H1 (cell line): ENCODE measurements around the gene HOXC11. TPM values are rescaled to one million over a fixed set of nuclear protein-coding genes. Genes with fewer than 3 reads are reported as not detected.
A peak's percentile ranks its signal among the peaks of the same experiment; 100 is the strongest.

Experiments used
- CTCF ChIA-PET: fragments of 300-600 bp; sonication (Branson Sonifier 250); formaldehyde crosslinking; loops from one replicate; lab custom pipeline; 2021; ENCODE audit not compliant: partially characterized antibody; lab: Charles Lee
- POLR2A ChIA-PET: fragments of 300-600 bp; sonication (Branson Sonifier 250); formaldehyde crosslinking; loops from one replicate; lab custom pipeline; 2021; ENCODE audit warnings: inconsistent platforms; ENCODE audit not compliant: partially characterized antibody; lab: Charles Lee
- DNase-seq, 2 experiments: peaks; one replicate each; pipeline versions ENCODE4 v3.0.0 to v3.0.0-alpha.2; 2010 to 2022; ENCODE audit warnings: low spot score in 2 of 2, low read depth in 1 of 2, mixed read lengths in 1 of 2
- FAIRE-seq: peaks from 2 replicates; lab custom pipeline; 2011; peaks lifted over from hg19 to GRCh38; lab: Jason Lieb, UNC
- H2AFZ ChIP-seq: 2 replicates; pipeline ENCODE4 v1.8.1; 2012; ENCODE audit warnings: low read length, inconsistent platforms
- H2AK5ac ChIP-seq: 2 replicates; pipeline ENCODE4 v1.6.1; 2013; ENCODE audit warnings: low read depth, low read length
- H2BK120ac ChIP-seq: replicated peaks from 2 replicates; pipeline ENCODE3; 2013; ENCODE audit warnings: low read depth, low read length, inconsistent platforms
- H2BK12ac ChIP-seq: 2 replicates; pipeline ENCODE4 v1.6.1; 2013; ENCODE audit warnings: low read depth, low read length
- H2BK15ac ChIP-seq: 2 replicates; pipeline ENCODE4 v1.6.1; 2013; ENCODE audit warnings: low read length
- H2BK20ac ChIP-seq: 2 replicates; pipeline ENCODE4 v1.6.1; 2013; ENCODE audit warnings: low read length
- H2BK5ac ChIP-seq: 2 replicates; pipeline ENCODE4 v1.6.1; 2013; ENCODE audit warnings: low read depth, low read length
- H3K14ac ChIP-seq: 2 replicates; pipeline ENCODE4 v1.6.1; 2013; ENCODE audit warnings: inconsistent platforms; ENCODE audit not compliant: insufficient read length
- H3K18ac ChIP-seq: 2 replicates; pipeline ENCODE4 v1.6.1; 2013; ENCODE audit warnings: low read length; ENCODE audit errors: extremely low read depth
- H3K23ac ChIP-seq: 2 replicates; pipeline ENCODE4 v1.6.1; 2013; ENCODE audit warnings: inconsistent platforms; ENCODE audit not compliant: insufficient read length
- H3K23me2 ChIP-seq: 2 replicates; pipeline ENCODE4 v1.6.1; 2013; ENCODE audit warnings: low read depth, low read length
- H3K27ac ChIP-seq: 2 replicates; pipeline ENCODE4 v1.6.1; 2011; ENCODE audit warnings: low read depth, low read length, inconsistent platforms
- H3K27me3 ChIP-seq, 4 experiments: replicated peaks in 1 of 4; 1 replicate in 1 of 4; 2 replicates in 3 of 4; pipeline versions ENCODE4 v1.6.1 to v1.8.1; 2011 to 2013; ENCODE audit warnings: low read length in 3 of 4, mild to moderate bottlenecking in 3 of 4, inconsistent platforms in 2 of 4, mixed read lengths in 2 of 4, moderate library complexity in 1 of 4; ENCODE audit not compliant: control insufficient read depth in 3 of 4, insufficient read depth in 3 of 4; ENCODE audit errors: extremely low read depth in 1 of 4
- H3K36me3 ChIP-seq, 4 experiments: 2 replicates each; pipeline versions ENCODE4 v1.6.1 to v1.8.1; 2011 to 2013; ENCODE audit warnings: mild to moderate bottlenecking in 4 of 4, low read length in 3 of 4, moderate library complexity in 2 of 4, control low read depth in 1 of 4, inconsistent platforms in 1 of 4; ENCODE audit not compliant: insufficient read depth in 4 of 4, control insufficient read depth in 2 of 4
- H3K4ac ChIP-seq: replicated peaks from 2 replicates; pipeline ENCODE3; 2013; ENCODE audit warnings: low read length, low read depth, mixed read lengths, inconsistent platforms; ENCODE audit not compliant: insufficient read length
- H3K4me1 ChIP-seq, 4 experiments: replicated peaks in 1 of 4; 1 replicate in 1 of 4; 2 replicates in 3 of 4; pipeline versions ENCODE4 v1.6.1 to v1.8.1; 2011 to 2013; ENCODE audit warnings: low read length in 3 of 4, inconsistent platforms in 2 of 4, mixed read lengths in 1 of 4; ENCODE audit not compliant: insufficient read depth in 4 of 4, control insufficient read depth in 3 of 4
- H3K4me2 ChIP-seq, 2 experiments: 2 replicates each; pipeline versions ENCODE4 v1.6.1 to v1.8.1; 2011 to 2013; ENCODE audit warnings: low read depth in 2 of 2, low read length in 2 of 2, control low read depth in 1 of 2, inconsistent platforms in 1 of 2, mild to moderate bottlenecking in 1 of 2; ENCODE audit not compliant: insufficient read depth in 1 of 2
- H3K4me3 ChIP-seq, 4 experiments: fragments of 200-600, 300-600 bp in 1 of 4; sonication (generic), shearing (Covaris generic), sonication (Bioruptor Twin) in 1 of 4; 2 replicates each; pipeline versions ENCODE4 v1.5.1 to v1.8.1; 2011 to 2016; ENCODE audit warnings: low read length in 4 of 4, low read depth in 3 of 4, control low read depth in 2 of 4, inconsistent platforms in 2 of 4, mild to moderate bottlenecking in 2 of 4, mixed read lengths in 1 of 4, moderate library complexity in 1 of 4; ENCODE audit not compliant: insufficient read depth in 2 of 4; ENCODE audit errors: extremely low read depth in 1 of 4
- H3K56ac ChIP-seq: replicated peaks from 2 replicates; pipeline ENCODE3; 2013; ENCODE audit warnings: low read depth, mild to moderate bottlenecking, mixed read lengths, low read length, inconsistent platforms; ENCODE audit not compliant: insufficient read length
- H3K79me1 ChIP-seq: 2 replicates; pipeline ENCODE4 v1.6.1; 2013; ENCODE audit warnings: low read depth, low read length, control low read depth
- H3K79me2 ChIP-seq, 2 experiments: 2 replicates each; pipeline versions ENCODE4 v1.6.1 to v1.8.1; 2012 to 2013; ENCODE audit warnings: low read length in 2 of 2, mild to moderate bottlenecking in 2 of 2, inconsistent platforms in 1 of 2; ENCODE audit not compliant: insufficient read depth in 2 of 2, control insufficient read depth in 1 of 2
- H3K9ac ChIP-seq, 4 experiments: replicated peaks in 1 of 4; 1 replicate in 1 of 4; 2 replicates in 3 of 4; pipeline versions ENCODE4 v1.6.1 to v1.8.1; 2011 to 2013; ENCODE audit warnings: low read depth in 3 of 4, low read length in 3 of 4, control low read depth in 2 of 4, mild to moderate bottlenecking in 2 of 4, moderate library complexity in 2 of 4, inconsistent platforms in 1 of 4; ENCODE audit errors: extremely low read depth in 1 of 4
- H3K9me3 ChIP-seq, 2 experiments: 2 replicates each; pipeline versions ENCODE4 v1.6.1 to v1.8.1; 2012 to 2013; ENCODE audit warnings: mild to moderate bottlenecking in 2 of 2, moderate library complexity in 2 of 2, control low read depth in 1 of 2, inconsistent platforms in 1 of 2, low read depth in 1 of 2, low read length in 1 of 2, mixed read lengths in 1 of 2; ENCODE audit not compliant: insufficient read depth in 2 of 2
- H4K20me1 ChIP-seq, 2 experiments: replicated peaks in 1 of 2; 2 replicates each; pipeline versions ENCODE3 to v1.8.1; 2011 to 2013; ENCODE audit warnings: inconsistent platforms in 2 of 2, low read length in 2 of 2, mild to moderate bottlenecking in 1 of 2; ENCODE audit not compliant: insufficient read depth in 2 of 2, control insufficient read depth in 1 of 2
- H4K5ac ChIP-seq: 2 replicates; pipeline ENCODE4 v1.6.1; 2013; ENCODE audit warnings: low read length, low read depth, mixed read lengths, inconsistent platforms; ENCODE audit not compliant: insufficient read length
- H4K8ac ChIP-seq: 2 replicates; pipeline ENCODE4 v1.8.0; 2013; ENCODE audit warnings: mild to moderate bottlenecking, moderate library complexity, low read length, inconsistent platforms; ENCODE audit not compliant: insufficient read depth; ENCODE audit errors: extremely low read depth
- H4K91ac ChIP-seq: replicated peaks from 2 replicates; pipeline ENCODE3; 2013; ENCODE audit warnings: low read length, mixed read lengths, inconsistent platforms; ENCODE audit not compliant: insufficient read length
- CTBP2 ChIP-seq: IDR thresholded peaks from 2 replicates; pipeline ENCODE4 v1.7.0; 2011; ENCODE audit warnings: borderline replicate concordance, mild to moderate bottlenecking, moderate library complexity, mixed read lengths, low read length; ENCODE audit not compliant: insufficient read depth, insufficient read length
- EGR1 ChIP-seq: IDR thresholded peaks from 2 replicates; pipeline ENCODE4 v1.6.1; 2011; ENCODE audit warnings: low read depth, low read length, borderline replicate concordance
- SIN3A ChIP-seq, 2 experiments: IDR thresholded peaks in 1 of 2; conservative IDR thresholded peaks in 1 of 2; 2 replicates each; pipeline ENCODE4 v1.6.1; 2011 to 2012; ENCODE audit warnings: low read length in 2 of 2, improper control_type of control experiment in 1 of 2, low read depth in 1 of 2, mild to moderate bottlenecking in 1 of 2
- SIX5 ChIP-seq: IDR thresholded peaks from 2 replicates; pipeline ENCODE4 v1.6.1; 2011; ENCODE audit warnings: mild to moderate bottlenecking, low read depth, low read length
- SP1 ChIP-seq: IDR thresholded peaks from 2 replicates; pipeline ENCODE4 v1.6.1; 2011; ENCODE audit warnings: low read depth, low read length
- TCF12 ChIP-seq: IDR thresholded peaks from 2 replicates; pipeline ENCODE4 v1.6.1; 2011; ENCODE audit warnings: low read depth, mild to moderate bottlenecking, low read length
- YY1 ChIP-seq: IDR thresholded peaks from 2 replicates; pipeline ENCODE4 v1.6.1; 2011; ENCODE audit warnings: low read depth, mild to moderate bottlenecking, low read length
- WGBS, 2 experiments: shearing (Covaris generic) in 1 of 2; methylation state at CpG; one replicate each; pipeline versions ENCODE4 v1.1.6 to v1.1.7; 2013 to 2015; ENCODE audit warnings: low lambda C conversion rate in 2 of 2, mixed read lengths in 2 of 2, inconsistent platforms in 1 of 2, low coverage in 1 of 2, missing lambda C conversion rate in 1 of 2; ENCODE audit not compliant: insufficient replicate concordance in 2 of 2, insufficient coverage in 1 of 2, insufficient read length in 1 of 2; ENCODE audit errors: extremely low coverage in 1 of 2, missing lambda C conversion rate in 1 of 2; 5-methylcytosine and 5-hydroxymethylcytosine counted together
- polyA plus RNA-seq, 7 experiments: library from polyadenylated mRNA; depleted of rRNA in 3 of 7; stranded (reverse) in 5 of 7; unstranded in 2 of 7; fragments of >200 nt in 5 of 7; fragments of 200-250 nt in 2 of 7; gene quantifications; 1 replicate in 5 of 7; 2 replicates in 1 of 7; 4 replicates in 1 of 7; pipeline versions ENCODE4 v1.2.1 to v1.2.3, GENCODE V29; 2011 to 2013; ENCODE audit warnings: missing spikeins in 2 of 7, mixed read lengths in 2 of 7
- total RNA-seq: library from RNA; stranded (reverse); fragmentation: NEBNext Ultra II Directional; extraction: Animal tissue kit (Norgen Biotek cat#: 25700); gene quantifications from 2 replicates; pipeline ENCODE4 v1.2.1, GENCODE V29; 2021
- TF ChIP-seq, protein P1 (sequence below): IDR thresholded peaks from 2 replicates; pipeline ENCODE4 v1.6.1; 2011; ENCODE audit warnings: low read length, improper control_type of control experiment

Gene HOXC11
- total and polyA plus RNA-seq, 2 of the 8 experiments (the other 6 are each of a cell fraction or from before 2014, with no cell fraction given), result not detected

DNA sequence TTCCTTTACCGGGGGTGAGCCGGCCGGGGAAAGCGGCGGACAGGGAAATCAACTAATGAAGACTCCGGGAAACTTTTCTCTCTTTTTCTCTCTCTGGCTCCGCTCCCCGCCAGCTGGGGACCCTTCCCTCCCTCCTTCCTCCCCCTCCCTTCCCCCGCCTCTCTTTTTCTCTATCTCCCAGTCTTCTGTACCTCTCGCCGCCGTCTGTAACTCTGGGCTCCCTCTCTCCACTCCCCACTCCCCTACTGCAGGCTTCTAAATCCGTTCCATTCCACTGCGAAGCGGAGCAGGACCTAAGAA lies 6.9 kb upstream of the HOXC11 start:
- Histone ChIP-seq H3K23me2 (no peaks in the 10 kb centered on the region), H3K9ac (no peak overlapping the region), H3K14ac (no peak overlapping the region), H3K79me1 (no peaks in the 10 kb centered on the region), H3K18ac (no peak overlapping the region), H2BK12ac (0 out of 2 replicates have a peak overlapping the region, but pooled peaks have one; percentile 35), H4K5ac (no peak overlapping the region), H3K4ac (no peak overlapping the region), H3K4me1 (peaks cover 0 to 4% (median 2%) of the 10 kb centered on the region in 4 experiments; a peak in 3 of 7 replicates), H4K91ac (no peak overlapping the region), H3K27ac (no peak overlapping the region), H3K27me3 (peaks cover 99 to 100% (median 100%) of the 10 kb centered on the region in 4 experiments), H2BK20ac (no peak overlapping the region), H3K23ac (no peak overlapping the region), H2BK120ac (no peak overlapping the region), H3K9me3 (no peaks in the 10 kb centered on the region), H3K36me3 (peaks cover 0 to 4% (median 0%) of the 10 kb centered on the region in 4 experiments; a peak in 2 of 8 replicates), H2AK5ac (no peak overlapping the region), H3K79me2 (no peaks in the 10 kb centered on the region), H2BK15ac (no peak overlapping the region), H4K8ac (no peak overlapping the region), H2AFZ (no peak overlapping the region), H3K4me3 (peak overlapping the region in 1 of 4 experiments; percentile 45; a peak in 3 of 8 replicates), H4K20me1 (peaks cover 23 to 40% of the 10 kb centered on the region in 2 experiments), H3K4me2 (peak overlapping the region; percentile 34 to 38; a peak in 3 of 4 replicates), H2BK5ac (no peak overlapping the region), H3K56ac (no peak overlapping the region)
- FAIRE-seq (no peak), DNase-seq (no peak)
- WGBS, 2 experiments, result 0% methylated on average over 12 of the region's 15 CpGs; no CpG with 5 or more reads in 1 of the 2 experiments
- TF ChIP-seq SIX5, result no peak
- 0 out of 2 replicates have a peak, but pooled peaks have one; percentile 11 for TF ChIP-seq SP1
- TF ChIP-seq, protein P1, sequence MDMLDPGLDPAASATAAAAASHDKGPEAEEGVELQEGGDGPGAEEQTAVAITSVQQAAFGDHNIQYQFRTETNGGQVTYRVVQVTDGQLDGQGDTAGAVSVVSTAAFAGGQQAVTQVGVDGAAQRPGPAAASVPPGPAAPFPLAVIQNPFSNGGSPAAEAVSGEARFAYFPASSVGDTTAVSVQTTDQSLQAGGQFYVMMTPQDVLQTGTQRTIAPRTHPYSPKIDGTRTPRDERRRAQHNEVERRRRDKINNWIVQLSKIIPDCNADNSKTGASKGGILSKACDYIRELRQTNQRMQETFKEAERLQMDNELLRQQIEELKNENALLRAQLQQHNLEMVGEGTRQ, result no peak
- 0 out of 4 replicates have a peak, but pooled peaks of 1 of the 2 experiments have one; percentile 25 for TF ChIP-seq SIN3A (conservative IDR thresholded peaks at IDR 0.05 in 1 of 2, IDR thresholded peaks at IDR 0.05 in 1 of 2; ENCODE audit: low read depth in 1 of 2, low read length in 2 of 2)
- peak; percentile 87 for TF ChIP-seq EGR1
- peak; percentile 28; the same call in 1 of the 2 replicates for TF ChIP-seq TCF12
- peak; percentile 94 for TF ChIP-seq CTBP2
- 0 out of 2 replicates have a peak, but pooled peaks have one; percentile 38 for TF ChIP-seq YY1
- ChIA-PET CTCF (interaction anchor here (1.1 to 1.3 kb wide), 3 partner anchors 22 to 242 kb away, joined by 3 read pairs; no protein-coding TSS in a partner anchor), POLR2A (interaction anchor here (0.9 to 2.2 kb wide), 4 partner anchors 12 to 25 kb away, joined by 3 to 9 read pairs (median 4); partner anchors contain the start of gene HOXC12)
